Activated T-cell treated with anti-CD3 and anti-CD28 coated beads, Interleukin-2, amount 50 U/mL, for 4 hours (primary cell): Measurements from ENCODE around the gene SLCO2B1. TPM values are rescaled to one million over a fixed set of nuclear protein-coding genes. Genes with fewer than 3 reads are reported as not detected.

Experiments
- ATAC-seq, 2 donors: fragments of 200-7000 bp; cut with Tn5 transposase; one replicate each; pipeline ENCODE4 v1.10.0; 2021
- DNase-seq: peaks from one replicate; pipeline ENCODE4 v3.0.0-alpha.2; 2020
- H3K27me3 Mint-ChIP-seq: one replicate; pipeline ENCODE4 v1.8.0; 2021; ENCODE audit warnings: low read depth, mixed read lengths
- H3K36me3 Mint-ChIP-seq: one replicate; pipeline ENCODE4 v1.8.0; 2022; ENCODE audit warnings: mixed read lengths; ENCODE audit not compliant: insufficient read depth
- H3K4me1 Mint-ChIP-seq: one replicate; pipeline ENCODE4 v1.8.0; 2021; ENCODE audit warnings: low read depth, mixed read lengths
- H3K4me3 Mint-ChIP-seq: one replicate; pipeline ENCODE4 v1.8.0; 2021; ENCODE audit warnings: mild to moderate bottlenecking, moderate library complexity, mixed read lengths
- H3K9me3 Mint-ChIP-seq: one replicate; pipeline ENCODE4 v1.8.0; 2021; ENCODE audit warnings: mixed read lengths
- total RNA-seq, 3 donors: library from RNA; stranded (reverse); gene quantifications; one replicate each; pipeline ENCODE4 v1.2.1, GENCODE V29; 2021

Gene SLCO2B1
- total RNA-seq, 3 donors from 2014 or later: 0.18 to 0.30 (median 0.18) TPM

DNA sequence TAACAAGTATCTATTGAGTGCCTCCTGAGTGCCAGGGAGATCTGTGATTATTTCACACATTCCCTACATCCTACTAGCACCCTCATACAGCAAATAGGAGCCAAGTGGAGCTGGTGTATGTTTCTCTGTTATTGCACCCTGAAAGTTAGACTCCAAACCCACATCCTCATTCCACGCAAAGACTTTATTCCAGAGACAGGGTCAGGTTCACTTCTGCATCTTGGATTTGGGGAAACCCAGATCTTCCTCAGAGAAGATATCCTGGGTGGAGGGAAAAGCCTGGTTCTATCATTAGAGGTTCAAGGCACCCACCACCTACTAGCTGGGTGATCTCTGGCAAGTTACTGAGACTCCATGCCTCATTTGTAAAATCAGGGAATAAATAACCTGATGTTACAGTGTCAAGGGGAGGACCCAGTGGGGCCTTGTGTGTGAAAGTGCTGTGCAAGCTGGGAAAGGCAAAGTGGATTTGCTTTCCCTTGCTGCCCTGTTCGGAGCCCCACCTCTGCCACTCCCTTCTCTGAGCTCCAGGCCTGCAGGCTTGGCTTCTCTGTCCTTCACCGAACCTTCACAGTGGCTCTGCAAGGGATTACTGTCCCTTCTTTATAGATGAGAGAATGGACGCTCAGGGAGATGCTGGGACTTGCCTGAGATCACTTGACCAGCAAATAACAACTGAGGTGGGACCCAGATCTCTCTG is 991 bp upstream of the SLCO2B1 start:
- Mint-ChIP-seq H3K4me1 (peaks cover 1% of the 10 kb centered on the region), H3K27me3 (peaks cover 11% of the 10 kb centered on the region), H3K4me3 (no peak overlapping the region), H3K9me3 (no peaks in the 10 kb centered on the region), H3K36me3 (no peaks in the 10 kb centered on the region)
- ATAC-seq (no peak), DNase-seq (no peak)

GRCh38 chr11:75151346-75152047 is 590 bp downstream of the SLCO2B1 start:
- Mint-ChIP-seq H3K27me3 (peaks cover 11% of the 10 kb centered on the region), H3K4me1 (no peaks in the 10 kb centered on the region), H3K4me3 (no peak overlapping the region), H3K9me3 (no peaks in the 10 kb centered on the region), H3K36me3 (no peaks in the 10 kb centered on the region)
- DNase-seq (no peak), ATAC-seq (no peak)

DNA sequence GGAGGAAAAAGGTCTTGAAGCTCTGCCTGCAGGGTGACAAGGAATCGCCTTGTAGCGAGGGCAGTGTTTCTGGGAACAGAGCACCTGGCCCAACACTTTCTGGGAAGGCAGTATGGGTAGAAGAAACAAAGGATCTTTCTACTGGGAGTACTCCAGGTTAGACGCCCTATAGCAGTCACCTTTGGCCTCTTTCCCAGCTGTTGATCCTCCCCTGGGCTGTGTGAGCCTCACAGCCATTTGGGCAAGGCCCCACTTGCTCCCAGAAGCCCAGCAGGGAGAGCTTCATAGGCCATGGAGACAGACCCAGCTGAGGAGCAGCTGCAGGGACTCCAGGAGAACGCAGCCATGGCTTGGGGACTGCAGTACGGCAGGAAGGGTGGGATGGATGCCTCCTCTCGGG is 1.2 kb downstream of the SLCO2B1 start:
- H3K9me3 Mint-ChIP-seq: no peaks in the 10 kb centered on the region
- no peak for DNase-seq

GRCh38 chr11:75152651-75153427 is 1.9 kb downstream of the SLCO2B1 start:
- Mint-ChIP-seq H3K36me3 (no peaks in the 10 kb centered on the region), H3K9me3 (no peaks in the 10 kb centered on the region), H3K4me1 (no peaks in the 10 kb centered on the region), H3K27me3 (peaks cover 11% of the 10 kb centered on the region), H3K4me3 (no peak overlapping the region)
- DNase-seq (no peak), ATAC-seq (peak in 1 of 2 donors; percentile 10)

More for the DNA sequence above, 1.2 kb downstream of the SLCO2B1 start:
- Mint-ChIP-seq H3K36me3 (no peaks in the 10 kb centered on the region), H3K4me1 (no peaks in the 10 kb centered on the region), H3K4me3 (no peak overlapping the region), H3K27me3 (peaks cover 11% of the 10 kb centered on the region)
- ATAC-seq: no peak

DNA sequence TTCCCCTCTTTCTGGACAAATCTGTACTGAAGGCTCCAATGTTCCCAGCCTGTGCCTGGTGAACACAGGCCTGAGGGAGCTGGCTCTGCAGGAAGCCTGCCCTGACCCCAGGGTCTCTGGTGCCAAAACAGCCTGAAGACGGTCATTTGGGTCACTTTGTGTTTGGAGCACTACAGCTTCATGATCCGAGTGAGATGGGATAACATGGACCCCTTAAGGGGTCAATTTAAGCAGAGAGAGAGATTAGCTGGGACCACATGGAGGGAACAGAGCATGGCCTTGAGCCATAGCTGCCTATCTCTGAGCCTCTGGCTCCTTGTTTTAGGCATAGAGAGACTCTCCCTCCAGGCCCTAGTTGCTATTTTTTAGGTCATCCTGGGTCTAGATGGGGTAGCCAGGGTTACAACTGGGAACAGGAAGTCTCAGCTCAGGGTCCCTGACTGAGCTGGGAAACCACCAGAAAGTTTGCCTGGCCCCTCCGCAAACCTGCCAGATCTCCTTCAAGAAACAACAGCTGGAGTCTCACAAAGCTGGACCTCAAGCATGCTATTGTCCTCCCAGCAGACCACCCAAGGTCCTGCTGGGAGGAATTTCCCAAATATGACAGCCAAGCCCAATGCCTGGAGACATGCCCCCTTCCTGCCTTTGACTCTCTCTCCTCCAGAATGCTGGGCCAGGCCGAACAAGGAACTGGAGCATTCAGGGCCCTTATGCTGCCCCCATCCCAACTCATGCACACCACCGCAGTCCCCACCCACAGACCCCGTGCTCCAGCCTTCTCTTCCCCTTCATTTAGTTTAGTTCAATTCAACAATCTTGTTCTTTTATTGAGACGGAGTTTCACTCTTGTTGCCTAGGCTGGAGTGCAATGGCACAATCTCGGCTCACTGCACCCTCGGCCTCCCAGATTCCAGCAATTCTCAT is 4.0 kb downstream of the SLCO2B1 start:
- no peaks in the 10 kb centered on the region for H3K9me3 Mint-ChIP-seq
- H3K36me3 Mint-ChIP-seq: no peaks in the 10 kb centered on the region
- H3K4me1 Mint-ChIP-seq: no peaks in the 10 kb centered on the region
- peaks cover 11% of the 10 kb centered on the region for H3K27me3 Mint-ChIP-seq
- no peak overlapping the region for H3K4me3 Mint-ChIP-seq
- DNase-seq (no peak), ATAC-seq (no peak)

DNA sequence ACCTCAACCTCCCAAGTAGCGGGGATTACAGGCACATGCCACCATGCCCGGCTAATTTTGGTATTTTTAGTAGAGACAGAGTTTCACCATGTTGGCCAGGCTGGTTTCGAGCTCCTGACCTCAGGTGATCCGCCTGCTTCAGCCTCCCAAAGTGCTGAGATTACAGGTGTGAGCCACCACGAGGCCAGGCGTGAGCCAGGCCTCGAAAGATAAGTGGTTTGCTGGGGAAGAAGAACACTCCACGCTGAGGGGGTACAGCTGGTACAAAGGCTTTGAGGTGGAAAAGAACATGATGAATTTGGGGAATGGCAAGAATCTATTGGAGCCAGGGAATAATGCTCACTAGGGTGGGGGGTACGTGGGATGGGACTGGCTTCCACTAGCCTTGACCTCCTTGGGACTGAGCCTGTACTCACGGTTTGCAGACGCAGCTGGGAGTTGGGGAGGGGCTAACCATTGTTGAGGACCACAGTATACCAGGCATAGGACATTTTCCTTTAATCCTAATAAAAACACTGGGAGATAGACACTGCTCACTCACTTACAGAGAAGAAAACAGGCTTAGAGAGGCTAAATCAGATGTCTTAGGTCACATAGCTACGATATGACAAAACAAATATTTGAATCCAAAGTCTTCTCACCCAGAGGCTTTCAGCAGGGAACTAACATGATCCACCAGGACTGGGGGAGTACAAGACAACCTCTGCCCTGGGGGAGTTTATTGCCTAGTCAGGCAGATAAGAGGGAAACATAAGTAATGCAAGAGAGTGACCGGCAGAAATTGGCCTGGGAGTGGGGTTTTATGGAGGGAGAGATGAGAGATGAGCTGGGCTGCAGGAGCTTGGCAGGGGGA is 4.9 kb downstream of the SLCO2B1 start:
- no peak for ATAC-seq
- no peak for DNase-seq
- Mint-ChIP-seq H3K36me3 (no peaks in the 10 kb centered on the region), H3K4me3 (no peak overlapping the region), H3K9me3 (no peaks in the 10 kb centered on the region), H3K4me1 (no peaks in the 10 kb centered on the region), H3K27me3 (peaks cover 11% of the 10 kb centered on the region)

DNA sequence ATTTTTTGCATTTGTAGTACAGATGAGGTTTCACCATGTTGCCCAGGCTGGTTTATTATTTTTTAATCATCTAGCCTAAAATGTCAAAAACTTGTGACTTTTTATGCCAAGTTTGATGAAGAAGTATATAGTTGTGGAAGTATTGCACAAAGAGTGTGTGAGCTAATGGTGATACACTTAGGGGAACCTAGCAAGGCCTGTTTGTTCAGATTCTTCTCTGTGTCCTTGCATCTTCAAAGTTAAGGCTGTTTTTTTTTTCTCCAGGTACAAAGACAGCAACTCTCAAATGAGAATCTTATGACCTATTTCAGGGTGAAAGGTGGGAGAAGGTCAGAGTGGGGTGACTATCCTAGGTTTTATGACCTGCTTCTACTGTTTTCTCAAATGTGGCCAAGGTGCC is 7.3 kb downstream of the SLCO2B1 start:
- ATAC-seq: no peak
- Mint-ChIP-seq H3K36me3 (no peaks in the 10 kb centered on the region), H3K4me3 (no peak overlapping the region), H3K27me3 (peaks cover under 1% of the 10 kb centered on the region), H3K9me3 (peaks cover 5% of the 10 kb centered on the region), H3K4me1 (no peaks in the 10 kb centered on the region)
- no peak for DNase-seq

DNA sequence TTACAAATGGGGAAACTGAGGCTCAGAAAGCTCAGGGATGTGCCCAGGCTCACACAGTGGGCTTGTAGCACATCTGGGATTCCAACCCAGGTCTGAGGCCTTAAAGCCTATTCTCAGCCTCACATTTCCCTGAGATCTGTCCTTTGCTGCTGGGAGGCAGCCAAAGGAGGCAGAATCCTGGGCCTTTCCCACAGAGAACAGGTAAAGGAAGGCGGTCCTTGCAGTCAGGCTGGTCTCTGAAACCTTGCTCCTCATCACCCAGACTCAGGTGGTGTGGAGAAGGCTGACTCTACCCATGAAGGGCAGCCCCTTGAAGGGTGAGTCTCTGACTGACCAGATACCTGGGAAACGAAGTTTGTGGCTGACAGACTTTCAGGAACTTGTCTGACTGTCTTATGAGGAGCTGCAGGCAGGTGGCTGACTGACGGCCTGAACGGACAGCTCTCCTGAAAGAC is 7.8 kb downstream of the SLCO2B1 start:
- H3K27me3 Mint-ChIP-seq: no peaks in the 10 kb centered on the region
- H3K4me3 Mint-ChIP-seq: no peak overlapping the region
- DNase-seq (no peak), ATAC-seq (no peak)
- H3K9me3 Mint-ChIP-seq: peaks cover 5% of the 10 kb centered on the region
- no peaks in the 10 kb centered on the region for H3K36me3 Mint-ChIP-seq
- H3K4me1 Mint-ChIP-seq: no peaks in the 10 kb centered on the region

DNA sequence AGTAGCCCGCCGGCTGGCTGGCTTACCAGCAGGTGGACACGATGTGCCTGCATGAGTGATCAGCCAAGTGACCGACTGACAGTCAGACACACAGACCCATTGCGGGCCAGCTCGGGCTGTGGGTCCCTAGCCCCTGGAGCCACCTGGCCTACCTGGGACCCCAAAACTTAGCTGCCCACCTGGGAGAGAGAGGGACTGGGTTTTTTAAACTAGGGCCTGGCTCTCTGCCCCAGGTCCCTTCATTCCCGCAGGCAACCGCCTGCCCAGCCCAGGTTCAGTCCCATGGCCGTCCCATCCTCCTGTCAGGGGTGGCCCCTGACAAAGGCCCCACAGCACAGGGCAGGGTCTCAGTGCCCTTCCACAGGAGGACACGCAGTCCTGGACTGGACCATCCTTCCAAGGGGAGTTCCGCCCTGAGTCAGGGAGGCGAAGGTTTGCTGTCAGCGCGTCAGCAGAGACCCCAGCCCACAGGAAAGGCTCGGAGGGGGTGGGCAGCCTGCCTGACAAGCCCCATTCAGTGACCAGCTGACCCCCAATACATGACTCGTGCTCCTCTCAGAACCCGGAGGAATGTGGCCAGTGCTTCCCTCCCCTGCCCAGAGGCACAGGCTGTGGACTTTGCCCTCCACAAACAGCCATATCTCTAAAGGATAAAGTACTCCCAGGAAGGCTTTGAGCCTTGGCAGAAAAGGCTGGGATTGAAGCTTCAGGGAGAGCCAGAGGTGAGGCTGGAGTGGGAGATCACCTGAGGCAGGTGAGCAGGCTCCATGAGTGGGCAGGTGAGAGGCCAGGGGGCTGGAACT is 8.4 kb downstream of the SLCO2B1 start:
- H3K27me3 Mint-ChIP-seq: no peaks in the 10 kb centered on the region
- DNase-seq (no peak), ATAC-seq (no peak)
- peaks cover 5% of the 10 kb centered on the region for H3K9me3 Mint-ChIP-seq
- H3K36me3 Mint-ChIP-seq: no peaks in the 10 kb centered on the region
- no peak overlapping the region for H3K4me3 Mint-ChIP-seq
- H3K4me1 Mint-ChIP-seq: no peaks in the 10 kb centered on the region

DNA sequence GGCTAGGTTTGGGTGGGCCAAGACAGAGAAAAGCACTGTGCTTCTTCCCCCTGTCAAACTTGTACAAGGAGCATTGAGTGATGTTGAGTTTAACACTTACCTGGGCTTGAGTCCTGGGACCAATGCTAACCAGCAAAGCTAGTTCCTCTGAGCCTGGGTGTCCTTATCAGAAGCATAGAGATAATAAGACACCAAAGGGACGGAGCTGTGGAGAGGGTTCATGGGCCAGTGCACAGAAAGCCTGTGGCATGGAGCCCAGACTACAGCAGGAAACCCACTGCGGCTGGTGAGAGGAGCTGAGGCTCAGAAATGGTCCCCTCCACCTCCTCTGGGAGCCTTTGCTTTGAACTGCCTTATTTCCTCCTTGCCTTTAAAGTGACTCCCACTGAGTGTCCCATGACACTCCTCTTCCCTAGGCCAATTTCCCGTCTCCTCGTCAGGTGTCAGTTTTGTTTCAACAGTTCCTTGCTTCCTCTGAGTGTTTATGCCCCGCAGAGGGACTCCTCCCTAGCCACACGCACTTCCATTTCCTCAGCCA is 9.4 kb downstream of the SLCO2B1 start:
- no peak for DNase-seq
- Mint-ChIP-seq H3K36me3 (no peaks in the 10 kb centered on the region), H3K9me3 (peaks cover 5% of the 10 kb centered on the region), H3K4me1 (no peaks in the 10 kb centered on the region), H3K27me3 (no peaks in the 10 kb centered on the region), H3K4me3 (no peak overlapping the region)
- no peak for ATAC-seq

DNA sequence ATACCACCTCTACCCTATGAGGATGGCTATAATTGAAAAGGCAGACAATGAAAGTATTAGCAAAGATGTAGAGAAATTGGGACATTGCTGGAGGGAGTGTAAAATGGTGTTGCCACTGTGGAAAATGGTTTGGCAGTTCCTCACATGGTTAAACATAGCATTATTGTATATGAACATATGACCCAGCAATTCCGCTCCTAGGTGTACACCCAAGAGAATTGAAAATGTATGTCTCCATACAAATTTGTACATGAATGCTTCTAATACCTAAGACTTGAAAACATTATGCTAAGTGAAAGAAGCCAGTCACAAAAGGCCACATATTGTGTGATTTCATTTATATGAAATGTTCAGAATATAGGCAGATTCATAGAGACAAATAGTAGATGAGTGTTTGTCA is 10.0 kb downstream of the SLCO2B1 start:
- no peak for ATAC-seq
- no peaks in the 10 kb centered on the region for H3K27me3 Mint-ChIP-seq
- H3K4me3 Mint-ChIP-seq: no peak overlapping the region

GRCh38 chr11:75161506-75162095 is 10.7 kb downstream of the SLCO2B1 start:
- H3K36me3 Mint-ChIP-seq: no peaks in the 10 kb centered on the region
- no peak for ATAC-seq

More for the DNA sequence above, 10.0 kb downstream of the SLCO2B1 start:
- Mint-ChIP-seq H3K9me3 (peaks cover 5% of the 10 kb centered on the region), H3K4me1 (no peaks in the 10 kb centered on the region), H3K36me3 (no peaks in the 10 kb centered on the region)
- no peak for DNase-seq

More at GRCh38 chr11:75161506-75162095, 10.7 kb downstream of the SLCO2B1 start:
- Mint-ChIP-seq H3K4me3 (no peak overlapping the region), H3K27me3 (no peaks in the 10 kb centered on the region), H3K9me3 (peaks cover 5% of the 10 kb centered on the region), H3K4me1 (no peaks in the 10 kb centered on the region)
- DNase-seq: no peak
